H9 (cell line): ENCODE results near the gene DNASE1L2. TPM values are rescaled to one million over a fixed set of nuclear protein-coding genes. Genes with fewer than 3 reads are reported as not detected.

Experiments
- DNase-seq: peaks from one replicate; pipeline ENCODE4 v3.0.0-alpha.2; 2017
- H2AFZ ChIP-seq: one replicate; pipeline ENCODE4 v1.6.1; 2013; ENCODE audit warnings: mild to moderate bottlenecking, low read length, control low read depth, moderate library complexity
- H2AK5ac ChIP-seq: 2 replicates; pipeline ENCODE4 v1.6.1; 2013; ENCODE audit warnings: low read length, control low read depth, mixed read lengths; ENCODE audit not compliant: insufficient read length
- H2BK120ac ChIP-seq: one replicate; pipeline ENCODE4 v1.6.1; 2013; ENCODE audit warnings: low read depth, mild to moderate bottlenecking, low read length, control low read depth, inconsistent platforms; ENCODE audit not compliant: poor library complexity, severe bottlenecking
- H2BK12ac ChIP-seq: 2 replicates; pipeline ENCODE4 v1.6.1; 2013; ENCODE audit warnings: low read length, control low read depth, mixed read lengths, low read depth; ENCODE audit not compliant: insufficient read length
- H2BK15ac ChIP-seq: 2 replicates; pipeline ENCODE4 v1.6.1; 2013; ENCODE audit warnings: low read depth, low read length, control low read depth
- H2BK20ac ChIP-seq: one replicate; pipeline ENCODE4 v1.6.1; 2013; ENCODE audit warnings: low read depth, mild to moderate bottlenecking, low read length, control low read depth, inconsistent platforms; ENCODE audit not compliant: poor library complexity, severe bottlenecking
- H2BK5ac ChIP-seq: 2 replicates; pipeline ENCODE4 v1.6.1; 2013; ENCODE audit warnings: low read length, control low read depth, mixed read lengths; ENCODE audit not compliant: insufficient read length
- H3K14ac ChIP-seq: 2 replicates; pipeline ENCODE4 v1.6.1; 2013; ENCODE audit warnings: low read length, control low read depth; ENCODE audit not compliant: insufficient read depth
- H3K18ac ChIP-seq: 2 replicates; pipeline ENCODE4 v1.6.1; 2013; ENCODE audit warnings: low read depth, mild to moderate bottlenecking, mixed read lengths, low read length, control low read depth; ENCODE audit not compliant: insufficient read length
- H3K23ac ChIP-seq: 2 replicates; pipeline ENCODE4 v1.6.1; 2013; ENCODE audit warnings: low read length, control low read depth, mixed read lengths, low read depth; ENCODE audit not compliant: insufficient read length
- H3K23me2 ChIP-seq: 2 replicates; pipeline ENCODE4 v1.6.1; 2013; ENCODE audit warnings: low read depth, mild to moderate bottlenecking, mixed read lengths, low read length, control low read depth; ENCODE audit not compliant: insufficient read length, poor library complexity, severe bottlenecking
- H3K27ac ChIP-seq: 2 replicates; pipeline ENCODE4 v1.5.1; 2013; ENCODE audit warnings: low read length, control low read depth, mixed read lengths, low read depth; ENCODE audit not compliant: insufficient read length
- H3K27me3 ChIP-seq: 2 replicates; pipeline ENCODE4 v1.6.1; 2013; ENCODE audit warnings: low read length, control low read depth, inconsistent platforms; ENCODE audit not compliant: insufficient read depth
- H3K4ac ChIP-seq: 2 replicates; pipeline ENCODE4 v1.6.1; 2013; ENCODE audit warnings: low read depth, mild to moderate bottlenecking, control low read depth, inconsistent platforms, low read length, moderate library complexity
- H3K4me1 ChIP-seq: 2 replicates; pipeline ENCODE4 v1.6.1; 2013; ENCODE audit warnings: low read length, control low read depth, inconsistent platforms; ENCODE audit not compliant: insufficient read depth
- H3K4me2 ChIP-seq: 2 replicates; pipeline ENCODE4 v1.6.1; 2013; ENCODE audit warnings: low read length, control low read depth, mixed read lengths; ENCODE audit not compliant: insufficient read length, insufficient read depth
- H3K56ac ChIP-seq: 2 replicates; pipeline ENCODE4 v1.6.1; 2013; ENCODE audit warnings: low read depth, mild to moderate bottlenecking, mixed read lengths, low read length, control low read depth; ENCODE audit not compliant: insufficient read length
- H3K79me1 ChIP-seq: 2 replicates; pipeline ENCODE4 v1.6.1; 2013; ENCODE audit warnings: low read depth, mild to moderate bottlenecking, moderate library complexity, low read length, control low read depth, inconsistent platforms; ENCODE audit not compliant: insufficient read depth, poor library complexity, severe bottlenecking
- H3K79me2 ChIP-seq: 2 replicates; pipeline ENCODE4 v1.6.1; 2013; ENCODE audit warnings: low read length, control low read depth, inconsistent platforms; ENCODE audit not compliant: insufficient read depth
- H3K9ac ChIP-seq: 2 replicates; pipeline ENCODE4 v1.6.1; 2013; ENCODE audit warnings: low read length, control low read depth, mixed read lengths; ENCODE audit not compliant: insufficient read length; ENCODE audit errors: extremely low read depth
- H3K9me3 ChIP-seq: one replicate; pipeline ENCODE4 v1.6.1; 2013; ENCODE audit warnings: low read depth, low read length, inconsistent platforms; ENCODE audit not compliant: control insufficient read depth
- H3T11ph ChIP-seq: one replicate; pipeline ENCODE4 v1.6.1; 2013; ENCODE audit warnings: mild to moderate bottlenecking, low read length, control low read depth, inconsistent platforms
- H4K20me1 ChIP-seq: one replicate; pipeline ENCODE4 v1.6.1; 2013; ENCODE audit not compliant: control insufficient read depth, insufficient read length, insufficient read depth
- H4K5ac ChIP-seq: 2 replicates; pipeline ENCODE4 v1.6.1; 2013; ENCODE audit warnings: low read depth, mild to moderate bottlenecking, mixed read lengths, low read length, control low read depth; ENCODE audit not compliant: insufficient read length
- H4K8ac ChIP-seq: replicated peaks from 2 replicates; pipeline ENCODE4 v1.6.1; 2013; ENCODE audit warnings: low read length, control low read depth, mixed read lengths, low read depth; ENCODE audit not compliant: insufficient read length
- H4K91ac ChIP-seq: 2 replicates; pipeline ENCODE4 v1.6.1; 2013; ENCODE audit warnings: low read depth, mild to moderate bottlenecking, moderate library complexity, mixed read lengths, low read length, control low read depth; ENCODE audit not compliant: insufficient read length
- H3K27ac Mint-ChIP-seq, 3 experiments: 2 replicates in 2 of 3; 3 replicates in 1 of 3; pipeline ENCODE4 v1.8.0; 2020 to 2021; ENCODE audit warnings: mixed read lengths in 3 of 3, mild to moderate bottlenecking in 1 of 3, moderate library complexity in 1 of 3
- H3K27me3 Mint-ChIP-seq: 2 replicates; pipeline ENCODE4 v1.8.0; 2021; ENCODE audit warnings: low read depth, mild to moderate bottlenecking, moderate library complexity, mixed read lengths
- H3K36me3 Mint-ChIP-seq, 3 experiments: 2 replicates in 2 of 3; 3 replicates in 1 of 3; pipeline ENCODE4 v1.8.0; 2020 to 2021; ENCODE audit warnings: low read depth in 3 of 3, mixed read lengths in 3 of 3; ENCODE audit not compliant: insufficient read depth in 1 of 3
- H3K4me1 Mint-ChIP-seq, 2 experiments: 2 replicates each; pipeline ENCODE4 v1.8.0; 2020; ENCODE audit warnings: mixed read lengths in 2 of 2
- H3K4me3 Mint-ChIP-seq, 2 experiments: 2 replicates in 1 of 2; 3 replicates in 1 of 2; pipeline ENCODE4 v1.8.0; 2020 to 2021; ENCODE audit warnings: mild to moderate bottlenecking in 2 of 2, mixed read lengths in 2 of 2, moderate library complexity in 1 of 2
- H3K9me3 Mint-ChIP-seq, 2 experiments: 2 replicates in 1 of 2; 3 replicates in 1 of 2; pipeline ENCODE4 v1.8.0; 2020; ENCODE audit warnings: mild to moderate bottlenecking in 2 of 2, mixed read lengths in 2 of 2, moderate library complexity in 1 of 2
- CTCF ChIP-seq: fragments of 200-600 bp; sonication (generic); conservative IDR thresholded peaks from 3 replicates; pipeline ENCODE4 v1.8.0; 2021; ENCODE audit warnings: antibody characterized with exemption, mild to moderate bottlenecking
- WGBS: extraction: QIAGEN DNeasy Blood & Tissue Kit; methylation state at CpG from one replicate; pipeline ENCODE4 v1.1.7; 2013; ENCODE audit warnings: missing lambda C conversion rate, low lambda C conversion rate, mixed read lengths; ENCODE audit not compliant: insufficient read length; ENCODE audit errors: extremely low coverage; 5-methylcytosine and 5-hydroxymethylcytosine counted together
- total RNA-seq: library from RNA; stranded (reverse); gene quantifications from 2 replicates; pipeline ENCODE4 v1.2.1, GENCODE V29; 2021

Gene DNASE1L2
- total RNA-seq, 1 experiment from 2014 or later: 2.5 TPM

GRCh38 chr16:2213817-2214718 lies 22.2 kb upstream of the DNASE1L2 start:
- Histone ChIP-seq H3K9ac (peak overlapping the region; percentile 83), H2AFZ (no peak overlapping the region), H2BK15ac (no peak overlapping the region), H2BK12ac (no peak overlapping the region), H2BK20ac (no peak overlapping the region), H2AK5ac (no peak overlapping the region), H3K4me2 (peak overlapping the region; percentile 75), H3K23ac (no peak overlapping the region), H4K20me1 (no peaks in the 10 kb centered on the region), H3K4ac (no peak overlapping the region), H3K79me1 (peaks cover 6% of the 10 kb centered on the region), H4K5ac (no peak overlapping the region), H2BK120ac (no peak overlapping the region), H2BK5ac (no peak overlapping the region), H3K14ac (0 out of 2 replicates have a peak overlapping the region, but pooled peaks have one; percentile 79), H3K23me2 (peaks cover 8% of the 10 kb centered on the region), H4K91ac (no peak overlapping the region), H3K9me3 (no peaks in the 10 kb centered on the region), H3K56ac (no peak overlapping the region), H3K27ac (no peak overlapping the region), H3K4me1 (no peaks in the 10 kb centered on the region), H4K8ac (no peak overlapping the region), H3T11ph (no peak overlapping the region), H3K27me3 (no peaks in the 10 kb centered on the region), H3K18ac (no peak overlapping the region), H3K79me2 (peaks cover 6% of the 10 kb centered on the region; the same call in 1 of the 2 replicates)
- TF ChIP-seq CTCF: 0 out of 3 replicates have a peak, but pooled peaks have one; percentile 9
- no peaks in the 10 kb centered on the region for H3K27me3 Mint-ChIP-seq
- H3K27ac Mint-ChIP-seq: 0 out of 7 replicates have a peak overlapping the region, but pooled peaks of 2 of the 3 experiments have one; percentile 13 to 31
- peaks cover 13 to 18% of the 10 kb centered on the region in 2 experiments for H3K4me1 Mint-ChIP-seq
- H3K36me3 Mint-ChIP-seq: peaks cover 9 to 25% (median 19%) of the 10 kb centered on the region in 3 experiments; a peak in 6 of 7 replicates
- peak overlapping the region; percentile 77 to 86 for H3K4me3 Mint-ChIP-seq
- DNase-seq: no peak
- no CpG with 5 or more reads among the region's 98 CpGs for WGBS
- H3K9me3 Mint-ChIP-seq: no peaks in the 10 kb centered on the region
